Neural progenitor cell (in vitro differentiated cells): ENCODE results near the gene RCE1.

Experiments used
- EZH2 ChIP-seq: fragments of 200-600 bp; sonication (generic); IDR thresholded peaks from 2 replicates; pipeline ENCODE4 v1.6.1; 2017; ENCODE audit warnings: antibody characterized with exemption, mild to moderate bottlenecking, moderate library complexity
- EZH2phosphoT487 ChIP-seq: fragments of 200-600 bp; sonication (generic); IDR thresholded peaks from 2 replicates; pipeline ENCODE4 v1.6.1; 2017; ENCODE audit warnings: antibody characterized with exemption
- TF ChIP-seq, protein P1 (sequence below): fragments of 200-600 bp; sonication (generic); IDR thresholded peaks from 2 replicates; pipeline ENCODE4 v1.5.1; 2017; ENCODE audit warnings: antibody characterized with exemption, mild to moderate bottlenecking

GRCh38 chr11:66867425-66868040 lies 24.3 kb downstream of the RCE1 start:
- TF ChIP-seq EZH2phosphoT487 (no peak), EZH2 (no peak)
- TF ChIP-seq, protein P1, sequence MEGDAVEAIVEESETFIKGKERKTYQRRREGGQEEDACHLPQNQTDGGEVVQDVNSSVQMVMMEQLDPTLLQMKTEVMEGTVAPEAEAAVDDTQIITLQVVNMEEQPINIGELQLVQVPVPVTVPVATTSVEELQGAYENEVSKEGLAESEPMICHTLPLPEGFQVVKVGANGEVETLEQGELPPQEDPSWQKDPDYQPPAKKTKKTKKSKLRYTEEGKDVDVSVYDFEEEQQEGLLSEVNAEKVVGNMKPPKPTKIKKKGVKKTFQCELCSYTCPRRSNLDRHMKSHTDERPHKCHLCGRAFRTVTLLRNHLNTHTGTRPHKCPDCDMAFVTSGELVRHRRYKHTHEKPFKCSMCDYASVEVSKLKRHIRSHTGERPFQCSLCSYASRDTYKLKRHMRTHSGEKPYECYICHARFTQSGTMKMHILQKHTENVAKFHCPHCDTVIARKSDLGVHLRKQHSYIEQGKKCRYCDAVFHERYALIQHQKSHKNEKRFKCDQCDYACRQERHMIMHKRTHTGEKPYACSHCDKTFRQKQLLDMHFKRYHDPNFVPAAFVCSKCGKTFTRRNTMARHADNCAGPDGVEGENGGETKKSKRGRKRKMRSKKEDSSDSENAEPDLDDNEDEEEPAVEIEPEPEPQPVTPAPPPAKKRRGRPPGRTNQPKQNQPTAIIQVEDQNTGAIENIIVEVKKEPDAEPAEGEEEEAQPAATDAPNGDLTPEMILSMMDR = no peak
